Measurements from ENCODE around the gene LIFR. TPM values are rescaled to one million over a fixed set of nuclear protein-coding genes. Genes with fewer than 3 reads are reported as not detected.
"Not testable (repeated sequence)": the region's sequence is repeated elsewhere in the genome, so short reads cannot be mapped to it uniquely, and the experiment has no call there.

The LIFR gene
- total RNA-seq, 2 donors from 2014 or later: 68.5 to 120 TPM

- no peaks in the 10 kb centered on the region for H3K27me3 ChIP-seq (replicated peaks; ENCODE audit: insufficient read depth)
- no peak overlapping the region for H3K4me3 ChIP-seq
- H3K36me3 ChIP-seq: no peaks in the 10 kb centered on the region
- WGBS: 91% methylated on average over 4 of the region's 4 CpGs
- H3K4me1 ChIP-seq (replicated peaks): peaks cover 4% of the 10 kb centered on the region
- H3K9me3 ChIP-seq: no peaks in the 10 kb centered on the region
- TF ChIP-seq POLR2A (IDR thresholded peaks at IDR 0.05): no peak
- no peak for TF ChIP-seq CTCF (IDR thresholded peaks at IDR 0.05)
- TF ChIP-seq POLR2AphosphoS5 (IDR thresholded peaks at IDR 0.05): no peak
- intact Hi-C loops (cut with DNase I): no loop called here
- H3K27ac ChIP-seq: peak overlapping the region; percentile 53 to 63
- no peak for DNase-seq (ENCODE audit: low spot score)
Measured at GRCh38 chr5:38575476-38575875, 19.0 kb upstream of the LIFR start.

- TF ChIP-seq POLR2A (IDR thresholded peaks at IDR 0.05) (no peak), CTCF (IDR thresholded peaks at IDR 0.05) (no peak), POLR2AphosphoS5 (IDR thresholded peaks at IDR 0.05) (no peak)
- Histone ChIP-seq H3K36me3 (no peaks in the 10 kb centered on the region), H3K4me1 (replicated peaks) (peaks cover 4% of the 10 kb centered on the region), H3K27ac (no peak overlapping the region), H3K27me3 (replicated peaks; ENCODE audit: insufficient read depth) (no peaks in the 10 kb centered on the region), H3K4me3 (no peak overlapping the region), H3K9me3 (no peaks in the 10 kb centered on the region)
- intact Hi-C loops (cut with DNase I): no loop called here
- DNase-seq (ENCODE audit: low spot score): no peak
- WGBS: 94% methylated on average over 4 of the region's 4 CpGs
Measured at GRCh38 chr5:38574009-38574408, 17.6 kb upstream of the LIFR start.

GRCh38 chr5:38573521-38573920 is 17.1 kb upstream of the LIFR start:
- H3K4me1 ChIP-seq (replicated peaks): peaks cover 4% of the 10 kb centered on the region
- no peak overlapping the region for H3K4me3 ChIP-seq
- no peak for TF ChIP-seq POLR2A (IDR thresholded peaks at IDR 0.05)
- no peak for TF ChIP-seq POLR2AphosphoS5 (IDR thresholded peaks at IDR 0.05)
- no peak for TF ChIP-seq CTCF (IDR thresholded peaks at IDR 0.05)
- H3K9me3 ChIP-seq: no peaks in the 10 kb centered on the region
- intact Hi-C loops (cut with DNase I): no loop called here
- no peak overlapping the region for H3K27ac ChIP-seq
- WGBS: 97% methylated on average over 3 of the region's 3 CpGs
- no peaks in the 10 kb centered on the region for H3K27me3 ChIP-seq (replicated peaks; ENCODE audit: insufficient read depth)
- no peak for DNase-seq (ENCODE audit: low spot score)
- no peaks in the 10 kb centered on the region for H3K36me3 ChIP-seq

- Histone ChIP-seq H3K9me3 (no peaks in the 10 kb centered on the region), H3K4me1 (replicated peaks) (no peaks in the 10 kb centered on the region), H3K36me3 (no peaks in the 10 kb centered on the region), H3K27me3 (replicated peaks; ENCODE audit: insufficient read depth) (no peaks in the 10 kb centered on the region), H3K27ac (no peak overlapping the region), H3K4me3 (no peak overlapping the region)
- DNase-seq (ENCODE audit: low spot score): no peak
- TF ChIP-seq CTCF (IDR thresholded peaks at IDR 0.05) (no peak), POLR2AphosphoS5 (IDR thresholded peaks at IDR 0.05) (no peak), POLR2A (IDR thresholded peaks at IDR 0.05) (no peak)
- WGBS: 90% methylated on average over 3 of the region's 3 CpGs
- intact Hi-C loops (cut with DNase I): no loop called here
Measured at GRCh38 chr5:38569180-38569579, 12.7 kb upstream of the LIFR start.

- H3K27me3 ChIP-seq (replicated peaks; ENCODE audit: insufficient read depth); H3K27ac ChIP-seq; DNase-seq (ENCODE audit: low spot score); intact Hi-C loops (cut with DNase I); H3K4me1 ChIP-seq (replicated peaks); H3K9me3 ChIP-seq; H3K4me3 ChIP-seq; H3K36me3 ChIP-seq: not testable (repeated sequence)
- WGBS: 93% methylated on average over 2 of the region's 2 CpGs
Measured at GRCh38 chr5:38567306-38567705, 10.9 kb upstream of the LIFR start.

Data from prostate gland (tissue), 2 donors.